Erythroblast (primary cell): Measurements from ENCODE around the gene NEURL1B.

Source experiments
- GATA1 ChIP-seq: IDR thresholded peaks from 2 replicates; pipeline ENCODE4 v1.6.1; 2011; ENCODE audit warnings: low read depth, mild to moderate bottlenecking, control low read depth, low read length, moderate library complexity
- POLR2A ChIP-seq: IDR thresholded peaks from 2 replicates; pipeline ENCODE4 v1.6.1; 2011; ENCODE audit warnings: mild to moderate bottlenecking, low read length

GRCh38 chr5:172616136-172616535, 24.9 kb upstream of the NEURL1B start:
- TF ChIP-seq POLR2A (no peak), GATA1 (no peak)
